Gastrocnemius medialis (tissue), 4 donors: ENCODE data around the gene SIK2. TPM values are rescaled to one million over a fixed set of nuclear protein-coding genes. Genes with fewer than 3 reads are reported as not detected.
A peak's percentile ranks its signal among the peaks of the same experiment; 100 is the strongest.

ENCODE experiments used
- ATAC-seq, 2 donors: fragments of 150-250 bp; one replicate each; pipeline ENCODE4 v1.9.1; 2016
- DNase-seq, 2 donors: peaks; one replicate each; pipeline ENCODE4 v3.0.0-alpha.2; 2019
- H3K27ac ChIP-seq, 4 donors: fragments of 200-600 bp; sonication (generic); 1 replicate in 1 of 4; 2 replicates in 3 of 4; pipeline ENCODE4 v1.5.1; 2016 to 2018; ENCODE audit warnings: mild to moderate bottlenecking in 2 of 4, moderate library complexity in 1 of 4
- H3K27me3 ChIP-seq, 3 donors: fragments of 200-600 bp; sonication (generic) in 2 of 3; 1 replicate in 1 of 3; 2 replicates in 2 of 3; pipeline versions ENCODE4 v1.5.1 to v1.6.0; 2016 to 2019; ENCODE audit warnings: mild to moderate bottlenecking in 1 of 3, moderate library complexity in 1 of 3
- H3K36me3 ChIP-seq, 2 donors: fragments of 200-600 bp; sonication (generic) in 1 of 2; one replicate each; pipeline ENCODE4 v1.5.1; 2017 to 2018
- H3K4me1 ChIP-seq, 2 donors: fragments of 200-600 bp; sonication (generic) in 1 of 2; one replicate each; pipeline ENCODE4 v1.5.1; 2016 to 2017; ENCODE audit warnings: mild to moderate bottlenecking in 2 of 2
- H3K4me3 ChIP-seq, 4 donors: fragments of 200-600 bp; sonication (generic) in 3 of 4; 1 replicate in 1 of 4; 2 replicates in 3 of 4; pipeline ENCODE4 v1.5.1; 2016 to 2019; ENCODE audit warnings: mild to moderate bottlenecking in 2 of 4
- H3K9me3 ChIP-seq, 3 donors: fragments of 200-600 bp; sonication (generic) in 2 of 3; 1 replicate in 1 of 3; 2 replicates in 2 of 3; pipeline ENCODE4 v1.5.1; 2016 to 2019
- CTCF ChIP-seq, 5 experiments: fragments of 450-650 bp in 3 of 5; fragments of 200-600 bp in 2 of 5; sonication (generic) in 2 of 5; IDR thresholded peaks in 4 of 5; conservative IDR thresholded peaks in 1 of 5; 1 replicate in 4 of 5; 2 replicates in 1 of 5; pipeline ENCODE4 v1.5.1; 2016 to 2019; ENCODE audit warnings: antibody characterized with exemption in 5 of 5, mild to moderate bottlenecking in 3 of 5, moderate library complexity in 3 of 5
- POLR2A ChIP-seq, 2 donors: fragments of 450-650 bp; IDR thresholded peaks; one replicate each; pipeline ENCODE4 v1.6.1; 2017; ENCODE audit warnings: antibody characterized with exemption in 2 of 2, mild to moderate bottlenecking in 2 of 2, moderate library complexity in 2 of 2
- in situ Hi-C, 4 donors: fragments of 200-750 bp; cut with MboI; loops; one replicate each; pipeline versions ENCODE4 v1.15.0 to v1.8.0; 2017; ENCODE audit warnings: low sequenced_read_pairs in 4 of 4
- intact Hi-C: fragments of 100-400 bp; cut with DNase I; formaldehyde crosslinking; loops from one replicate; pipeline ENCODE4 v1.15.1; 2023; ENCODE audit warnings: low total_unique reads
- total RNA-seq, 4 donors: library from RNA; depleted of rRNA; stranded (reverse); fragments of >200 nt; gene quantifications; one replicate each; pipeline versions ENCODE4 v1.1.0 to v1.2.3, GENCODE V29; 2016

Gene SIK2
- total RNA-seq, 4 donors from 2014 or later, result 16.5 to 98.7 (median 43.8) TPM

DNA sequence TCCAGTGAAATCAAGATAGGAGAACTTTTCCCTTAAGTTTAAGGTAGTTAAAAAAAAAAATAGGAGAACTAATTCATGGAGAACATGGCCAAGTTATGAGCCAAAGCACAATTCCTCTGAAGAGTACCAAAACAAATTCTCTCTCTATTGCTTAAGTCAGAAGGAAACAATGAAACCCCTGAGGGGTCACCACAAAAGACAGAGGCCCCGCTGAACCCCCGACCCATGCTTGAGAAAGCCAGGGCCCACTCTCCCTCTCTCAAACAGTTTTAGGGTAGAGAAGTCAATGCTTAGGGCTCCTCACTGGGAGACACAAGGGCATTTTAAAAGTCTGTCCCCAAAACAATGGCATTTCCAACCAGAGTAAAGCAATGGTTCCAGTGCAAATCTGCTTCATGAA, 137.1 kb downstream of the SIK2 start:
- TF ChIP-seq POLR2A (IDR thresholded peaks at IDR 0.05) (no peak), CTCF (IDR thresholded peaks at IDR 0.05 in 4 of 5, conservative IDR thresholded peaks at IDR 0.05 in 1 of 5) (no peak)
- H3K36me3 ChIP-seq, result peaks cover 0 to 34% of the 10 kb centered on the region in 2 donors
- H3K4me3 ChIP-seq, result no peak overlapping the region
- H3K4me1 ChIP-seq, result peaks cover 43 to 46% of the 10 kb centered on the region in 2 donors
- no peaks in the 10 kb centered on the region for H3K9me3 ChIP-seq
- no peaks in the 10 kb centered on the region for H3K27me3 ChIP-seq
- DNase-seq (no peak), ATAC-seq (no peak)
- H3K27ac ChIP-seq, result peak overlapping the region; percentile 85 to 97 (median 96)
- in situ Hi-C loops, result no loop called here
- intact Hi-C loops, result no loop called here

DNA sequence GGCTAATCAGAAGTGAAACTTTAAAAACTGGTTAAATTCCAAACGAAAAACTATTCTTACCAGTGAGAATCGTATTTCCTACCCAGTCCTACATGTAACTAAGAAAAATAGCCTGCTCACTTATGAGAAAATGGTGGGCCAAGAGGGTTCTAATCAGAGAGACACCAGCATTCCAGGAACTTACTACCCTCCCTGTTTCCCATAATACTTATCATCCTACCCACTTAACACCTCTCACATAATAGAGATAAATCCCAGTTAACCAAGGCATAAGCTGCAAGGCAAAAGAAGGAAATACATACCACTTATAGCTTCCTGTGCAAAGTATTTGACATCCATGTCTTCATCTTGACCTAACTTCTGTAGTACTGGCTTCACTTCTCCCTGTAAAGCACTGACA, 139.5 kb downstream of the SIK2 start:
- peaks cover 0 to 52% of the 10 kb centered on the region in 2 donors for H3K36me3 ChIP-seq
- intact Hi-C loops, result no loop called here
- in situ Hi-C loops, result no loop called here

DNA sequence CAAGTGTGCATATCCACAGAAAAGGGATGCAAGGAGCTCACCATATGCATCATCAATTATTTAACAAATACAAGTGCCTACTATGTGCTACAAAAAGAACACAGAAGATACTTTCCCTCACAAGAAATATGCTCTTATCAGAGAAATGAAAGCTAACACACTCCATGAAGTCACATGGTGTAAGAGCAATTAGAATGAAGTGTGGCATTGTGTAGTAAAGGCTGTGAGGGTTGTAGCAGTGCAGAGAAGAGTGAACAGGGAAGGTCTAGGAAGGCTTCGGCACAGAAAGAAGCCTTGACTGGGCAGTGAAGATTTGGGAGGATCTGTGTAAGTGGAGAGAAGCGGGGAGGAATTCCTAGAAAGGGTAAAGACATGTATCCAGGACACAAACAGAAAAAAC, 141.5 kb downstream of the SIK2 start:
- Histone ChIP-seq H3K4me3 (no peak overlapping the region), H3K27me3 (no peaks in the 10 kb centered on the region), H3K36me3 (peaks cover 0 to 59% of the 10 kb centered on the region in 2 donors), H3K9me3 (no peaks in the 10 kb centered on the region), H3K27ac (no peak overlapping the region), H3K4me1 (peaks cover 3 to 16% of the 10 kb centered on the region in 2 donors)
- DNase-seq (no peak), ATAC-seq (no peak)
- in situ Hi-C loops (no loop called here), intact Hi-C loops (no loop called here)
- TF ChIP-seq CTCF (IDR thresholded peaks at IDR 0.05 in 4 of 5, conservative IDR thresholded peaks at IDR 0.05 in 1 of 5), result no peak
- TF ChIP-seq POLR2A (IDR thresholded peaks at IDR 0.05), result no peak

More for the DNA sequence above, 139.5 kb downstream of the SIK2 start:
- H3K4me3 ChIP-seq, result no peak overlapping the region
- DNase-seq, result no peak
- no peaks in the 10 kb centered on the region for H3K27me3 ChIP-seq
- H3K9me3 ChIP-seq, result no peaks in the 10 kb centered on the region
- H3K27ac ChIP-seq, result peak overlapping the region in 2 of 4 donors; percentile 0 to 8
- ATAC-seq, result no peak
- H3K4me1 ChIP-seq, result peaks cover 22 to 30% of the 10 kb centered on the region in 2 donors
- TF ChIP-seq POLR2A (IDR thresholded peaks at IDR 0.05), result no peak

DNA sequence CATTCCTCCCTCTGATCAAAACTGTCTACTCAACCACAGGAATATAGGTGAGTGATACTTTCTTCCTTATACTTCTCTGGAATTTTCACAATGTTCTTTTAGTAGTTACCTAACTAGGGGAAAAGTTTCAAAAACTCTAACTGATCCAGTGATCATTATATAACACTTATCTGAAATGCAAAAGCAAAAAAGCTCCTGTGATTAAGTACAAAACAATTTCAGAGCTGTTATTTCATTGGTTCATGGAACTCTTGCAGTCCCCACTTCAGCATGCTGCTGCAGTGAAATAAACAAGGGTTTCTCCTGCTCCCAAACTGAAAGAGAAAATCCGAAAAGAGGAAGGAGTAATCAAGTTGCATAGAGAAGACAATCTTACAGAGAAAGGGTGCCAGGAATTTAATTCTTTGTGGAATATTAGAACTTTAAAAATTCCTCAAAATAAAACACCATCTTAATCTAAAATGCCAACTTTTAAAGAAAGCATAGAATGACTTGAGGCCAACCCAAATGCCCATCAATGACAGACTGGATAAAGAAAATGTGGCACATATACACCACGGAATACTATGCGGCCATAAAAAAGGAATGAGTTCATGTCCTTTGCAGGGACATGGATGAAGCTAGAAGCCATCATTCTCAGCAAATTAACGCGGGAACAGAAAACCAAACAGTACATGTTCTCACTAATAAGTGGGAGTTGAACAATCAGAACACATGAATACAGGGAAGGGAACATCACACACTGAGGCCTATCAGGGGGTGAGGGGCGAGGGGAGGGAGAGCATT, 143.7 kb downstream of the SIK2 start:
- TF ChIP-seq POLR2A (IDR thresholded peaks at IDR 0.05) (no peak), CTCF (IDR thresholded peaks at IDR 0.05 in 4 of 5, conservative IDR thresholded peaks at IDR 0.05 in 1 of 5) (no peak)
- intact Hi-C loops (no loop called here), in situ Hi-C loops (no loop called here)
- peaks cover 0 to 77% of the 10 kb centered on the region in 2 donors for H3K36me3 ChIP-seq
- ATAC-seq, result no peak
- H3K4me3 ChIP-seq, result no peak overlapping the region
- peaks cover 0 to 16% of the 10 kb centered on the region in 2 donors for H3K4me1 ChIP-seq
- no peak for DNase-seq
- H3K27ac ChIP-seq, result peak overlapping the region in 1 of 4 donors; percentile 16
- H3K9me3 ChIP-seq, result no peaks in the 10 kb centered on the region
- H3K27me3 ChIP-seq, result no peaks in the 10 kb centered on the region

DNA sequence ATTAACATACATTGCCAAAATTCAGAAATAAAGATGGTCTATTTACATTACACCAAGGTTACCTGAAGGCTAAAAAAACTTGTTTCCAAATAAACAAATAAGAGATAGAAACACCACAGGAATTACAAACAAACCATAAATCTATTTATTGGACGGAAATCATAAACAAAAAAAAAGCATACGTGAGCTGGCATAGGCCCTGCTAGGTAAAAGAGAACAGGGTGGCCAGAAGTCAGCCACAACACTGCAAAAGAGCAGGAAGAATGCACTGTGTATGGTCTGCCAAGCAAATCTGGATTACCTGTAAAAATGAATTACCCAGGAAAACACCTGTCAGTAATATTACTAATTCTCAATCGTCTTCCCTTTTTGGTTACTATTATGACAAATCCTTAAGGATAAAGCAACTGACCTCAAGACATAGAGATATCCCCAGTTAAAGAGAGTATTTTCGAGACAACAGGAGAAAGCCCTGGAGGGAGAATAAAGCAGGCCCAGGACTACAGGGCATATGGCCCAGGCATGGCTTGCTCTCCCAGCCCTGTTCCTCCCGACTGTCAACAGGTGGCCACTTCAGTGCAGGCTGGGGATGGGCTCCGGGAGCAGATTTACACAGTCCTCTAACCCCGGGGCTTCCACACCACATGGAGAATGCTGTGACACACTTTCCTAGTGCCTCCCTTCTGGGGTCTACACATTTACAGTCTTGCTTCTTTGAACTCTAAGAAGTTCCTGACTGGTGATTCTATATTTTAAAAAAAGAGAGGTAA, 146.0 kb downstream of the SIK2 start:
- ATAC-seq (no peak), DNase-seq (no peak)
- Histone ChIP-seq H3K4me3 (no peak overlapping the region), H3K27ac (peak overlapping the region; percentile 8 to 52 (median 21)), H3K36me3 (peaks cover 0 to 79% of the 10 kb centered on the region in 2 donors), H3K4me1 (peaks cover 0 to 16% of the 10 kb centered on the region in 2 donors), H3K9me3 (no peaks in the 10 kb centered on the region), H3K27me3 (no peaks in the 10 kb centered on the region)
- intact Hi-C loops, result no loop called here
- in situ Hi-C loops, result no loop called here
- TF ChIP-seq CTCF (IDR thresholded peaks at IDR 0.05 in 4 of 5, conservative IDR thresholded peaks at IDR 0.05 in 1 of 5) (no peak), POLR2A (IDR thresholded peaks at IDR 0.05) (no peak)
